Neuronal stem cell (in vitro differentiated cells): ENCODE data around the gene SLC40A1.

Experiments used
- DNase-seq: peaks from one replicate; pipeline ENCODE4 v3.0.0-alpha.2; 2013; ENCODE audit warnings: low spot score
- H2AFZ ChIP-seq: one replicate; pipeline ENCODE4 v1.6.1; 2013; ENCODE audit warnings: mild to moderate bottlenecking, low read length, inconsistent platforms
- H2AK5ac ChIP-seq: 2 replicates; pipeline ENCODE4 v1.6.1; 2013; ENCODE audit warnings: low read depth, mild to moderate bottlenecking, inconsistent platforms, low read length, moderate library complexity, mixed read lengths
- H2BK120ac ChIP-seq: 2 replicates; pipeline ENCODE4 v1.6.1; 2013; ENCODE audit warnings: low read depth, mild to moderate bottlenecking, inconsistent platforms, low read length, moderate library complexity, mixed read lengths
- H2BK12ac ChIP-seq: one replicate; pipeline ENCODE4 v1.6.1; 2013; ENCODE audit warnings: low read length, inconsistent platforms
- H2BK15ac ChIP-seq: 2 replicates; pipeline ENCODE4 v1.6.1; 2013; ENCODE audit warnings: mild to moderate bottlenecking, low read length, inconsistent platforms, mixed read lengths
- H2BK5ac ChIP-seq: one replicate; pipeline ENCODE4 v1.6.1; 2013; ENCODE audit warnings: inconsistent platforms, mild to moderate bottlenecking, low read length, moderate library complexity
- H3K14ac ChIP-seq: one replicate; pipeline ENCODE4 v1.6.1; 2013; ENCODE audit warnings: low read length, inconsistent platforms
- H3K18ac ChIP-seq: 2 replicates; pipeline ENCODE4 v1.6.1; 2013; ENCODE audit warnings: low read length, inconsistent platforms
- H3K23ac ChIP-seq: 2 replicates; pipeline ENCODE4 v1.6.1; 2013; ENCODE audit warnings: low read depth, mild to moderate bottlenecking, mixed read lengths, low read length, inconsistent platforms; ENCODE audit not compliant: poor library complexity
- H3K27ac ChIP-seq: replicated peaks from 3 replicates; pipeline ENCODE4 v1.5.1; 2013; ENCODE audit warnings: low read length, inconsistent platforms
- H3K27me3 ChIP-seq, 3 experiments: 2 replicates each; pipeline ENCODE4 v1.6.1; 2013; ENCODE audit warnings: low read length in 3 of 3, mild to moderate bottlenecking in 2 of 3, inconsistent platforms in 1 of 3, low read depth in 1 of 3, mixed read lengths in 1 of 3, moderate library complexity in 1 of 3; ENCODE audit not compliant: control insufficient read depth in 3 of 3, insufficient read depth in 3 of 3
- H3K36me3 ChIP-seq, 2 donors: replicated peaks in 1 of 2; 2 replicates each; pipeline ENCODE4 v1.6.1; 2013; ENCODE audit warnings: low read length in 2 of 2; ENCODE audit not compliant: control insufficient read depth in 2 of 2, insufficient read depth in 2 of 2
- H3K4ac ChIP-seq: 2 replicates; pipeline ENCODE4 v1.6.1; 2013; ENCODE audit warnings: inconsistent platforms, mild to moderate bottlenecking, low read length, moderate library complexity
- H3K4me1 ChIP-seq, 2 donors: 1 replicate in 1 of 2; 2 replicates in 1 of 2; pipeline ENCODE4 v1.6.1; 2013; ENCODE audit warnings: low read length in 2 of 2, low read depth in 1 of 2; ENCODE audit not compliant: control insufficient read depth in 2 of 2, insufficient read depth in 1 of 2
- H3K4me2 ChIP-seq: one replicate; pipeline ENCODE4 v1.6.1; 2013; ENCODE audit warnings: mild to moderate bottlenecking, low read length, inconsistent platforms; ENCODE audit not compliant: insufficient read depth, poor library complexity, severe bottlenecking
- H3K4me3 ChIP-seq, 2 donors: 2 replicates each; pipeline ENCODE4 v1.5.1; 2013; ENCODE audit warnings: low read length in 2 of 2, mild to moderate bottlenecking in 2 of 2, inconsistent platforms in 1 of 2, moderate library complexity in 1 of 2
- H3K79me1 ChIP-seq: one replicate; pipeline ENCODE4 v1.6.1; 2013; ENCODE audit warnings: low read depth, mild to moderate bottlenecking, inconsistent platforms, low read length, moderate library complexity
- H3K9ac ChIP-seq: one replicate; pipeline ENCODE4 v1.6.1; 2013; ENCODE audit warnings: mild to moderate bottlenecking, low read depth, low read length, inconsistent platforms; ENCODE audit not compliant: poor library complexity
- H3K9me3 ChIP-seq, 2 donors: replicated peaks in 1 of 2; 2 replicates each; pipeline versions ENCODE3 to v1.6.1; 2013; ENCODE audit warnings: low read length in 2 of 2, mild to moderate bottlenecking in 2 of 2, inconsistent platforms in 1 of 2, low read depth in 1 of 2, mixed read lengths in 1 of 2, moderate library complexity in 1 of 2; ENCODE audit not compliant: control insufficient read depth in 2 of 2, insufficient read depth in 1 of 2
- H4K8ac ChIP-seq: one replicate; pipeline ENCODE4 v1.6.1; 2013; ENCODE audit warnings: low read depth, mild to moderate bottlenecking, inconsistent platforms, low read length, moderate library complexity
- H4K91ac ChIP-seq: one replicate; pipeline ENCODE4 v1.6.1; 2013; ENCODE audit warnings: low read length, low read depth, mild to moderate bottlenecking, inconsistent platforms; ENCODE audit not compliant: poor library complexity
- WGBS, 2 donors: extraction: QIAGEN DNeasy Blood & Tissue Kit; methylation state at CpG; one replicate each; pipeline ENCODE4 v1.1.7; 2013; ENCODE audit warnings: missing lambda C conversion rate in 2 of 2, mixed read lengths in 1 of 2; ENCODE audit not compliant: insufficient read length in 2 of 2, insufficient replicate concordance in 1 of 2; ENCODE audit errors: extremely low coverage in 2 of 2; 5-methylcytosine and 5-hydroxymethylcytosine counted together

SLC40A1 gene

GRCh38 chr2:189613077-189613636 lies 32.6 kb upstream of the SLC40A1 start:
- Histone ChIP-seq H3K4me2 (no peak overlapping the region), H3K27ac (no peak overlapping the region), H2BK15ac (no peak overlapping the region), H4K8ac (no peak overlapping the region), H3K4me1 (no peaks in the 10 kb centered on the region), H3K14ac (no peak overlapping the region), H3K4me3 (no peak overlapping the region), H2AK5ac (no peak overlapping the region), H2AFZ (peak overlapping the region; percentile 46), H3K23ac (no peak overlapping the region), H3K9ac (no peak overlapping the region), H2BK12ac (no peak overlapping the region), H3K4ac (no peak overlapping the region), H2BK5ac (no peak overlapping the region), H4K91ac (no peak overlapping the region), H3K36me3 (no peaks in the 10 kb centered on the region), H2BK120ac (no peak overlapping the region), H3K79me1 (no peaks in the 10 kb centered on the region), H3K9me3 (no peaks in the 10 kb centered on the region), H3K18ac (no peak overlapping the region), H3K27me3 (no peaks in the 10 kb centered on the region)
- no peak for DNase-seq
- no CpG with 5 or more reads among the region's 6 CpGs for WGBS, 2 donors

- Histone ChIP-seq H3K27me3 (no peaks in the 10 kb centered on the region), H3K9ac (no peak overlapping the region), H2BK15ac (no peak overlapping the region), H2BK5ac (no peak overlapping the region), H3K23ac (no peak overlapping the region), H3K4me3 (no peak overlapping the region), H3K4me1 (no peaks in the 10 kb centered on the region), H3K18ac (no peak overlapping the region), H3K9me3 (no peaks in the 10 kb centered on the region), H3K79me1 (no peaks in the 10 kb centered on the region), H3K36me3 (no peaks in the 10 kb centered on the region), H3K4me2 (no peak overlapping the region), H3K4ac (no peak overlapping the region), H3K14ac (no peak overlapping the region), H2AK5ac (no peak overlapping the region), H3K27ac (no peak overlapping the region), H2AFZ (no peak overlapping the region), H2BK12ac (no peak overlapping the region), H4K91ac (no peak overlapping the region), H4K8ac (no peak overlapping the region), H2BK120ac (no peak overlapping the region)
- DNase-seq = no peak
- no CpG with 5 or more reads among the region's 2 CpGs for WGBS, 2 donors
Observed at GRCh38 chr2:189610700-189611099, 30.1 kb upstream of the SLC40A1 start.

DNA sequence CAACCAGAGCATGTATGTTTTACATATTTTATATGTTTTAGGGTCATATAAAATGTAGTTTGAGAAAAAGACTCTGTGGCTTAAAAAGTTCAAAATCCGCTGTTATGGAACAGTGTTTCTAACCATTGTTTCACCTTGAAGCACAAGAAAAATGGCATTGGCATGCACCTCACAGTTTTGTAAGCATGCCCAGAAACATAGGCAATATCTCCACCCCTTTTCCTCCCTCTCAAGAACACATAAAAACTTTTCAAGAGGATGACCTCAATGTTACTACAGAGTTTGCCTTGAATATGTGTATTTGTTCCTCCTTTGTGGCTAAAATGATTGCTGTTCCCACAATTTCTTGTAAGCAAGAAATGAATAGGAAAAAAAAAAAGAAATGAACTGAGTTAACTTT lies 29.3 kb upstream of the SLC40A1 start:
- H3K4me1 ChIP-seq = no peaks in the 10 kb centered on the region

GRCh38 chr2:189609423-189609816 lies 28.8 kb upstream of the SLC40A1 start:
- Histone ChIP-seq H2BK120ac (no peak overlapping the region), H2AFZ (no peak overlapping the region)
- WGBS, 2 donors = no CpG with 5 or more reads among the region's 4 CpGs

More for the DNA sequence above, 29.3 kb upstream of the SLC40A1 start:
- no peak overlapping the region for H4K8ac ChIP-seq
- H2AFZ ChIP-seq = no peak overlapping the region
- H3K23ac ChIP-seq = no peak overlapping the region
- H4K91ac ChIP-seq = no peak overlapping the region
- no peak for DNase-seq
- no peak overlapping the region for H3K9ac ChIP-seq
- H2AK5ac ChIP-seq = no peak overlapping the region
- WGBS, 2 donors = no CpG with 5 or more reads among the region's 1 CpG
- H3K18ac ChIP-seq = no peak overlapping the region
- no peak overlapping the region for H3K4ac ChIP-seq
- H3K9me3 ChIP-seq = no peaks in the 10 kb centered on the region
- H3K36me3 ChIP-seq = no peaks in the 10 kb centered on the region
- no peak overlapping the region for H2BK15ac ChIP-seq
- H2BK5ac ChIP-seq = no peak overlapping the region
- H3K4me2 ChIP-seq = no peak overlapping the region
- H2BK12ac ChIP-seq = no peak overlapping the region
- H3K14ac ChIP-seq = no peak overlapping the region
- H3K27ac ChIP-seq = no peak overlapping the region
- no peak overlapping the region for H2BK120ac ChIP-seq
- H3K4me3 ChIP-seq = no peak overlapping the region
- no peaks in the 10 kb centered on the region for H3K79me1 ChIP-seq
- no peaks in the 10 kb centered on the region for H3K27me3 ChIP-seq

More at GRCh38 chr2:189609423-189609816, 28.8 kb upstream of the SLC40A1 start:
- Histone ChIP-seq H3K9ac (peak overlapping the region; percentile 77), H3K27me3 (no peaks in the 10 kb centered on the region), H3K9me3 (no peaks in the 10 kb centered on the region), H3K79me1 (no peaks in the 10 kb centered on the region), H3K4me1 (no peaks in the 10 kb centered on the region), H3K4ac (no peak overlapping the region), H4K91ac (no peak overlapping the region), H2BK5ac (no peak overlapping the region), H3K4me3 (no peak overlapping the region), H3K23ac (no peak overlapping the region), H2BK15ac (no peak overlapping the region), H3K14ac (no peak overlapping the region), H4K8ac (no peak overlapping the region), H3K27ac (no peak overlapping the region), H3K4me2 (no peak overlapping the region), H3K36me3 (no peaks in the 10 kb centered on the region), H2BK12ac (no peak overlapping the region), H3K18ac (no peak overlapping the region), H2AK5ac (no peak overlapping the region)
- no peak for DNase-seq
